HCT116 (cell line): Measurements from ENCODE around the gene ABCB6. TPM values are rescaled to one million over a fixed set of nuclear protein-coding genes. Genes with fewer than 3 reads are reported as not detected.

Experiments used
- ATAC-seq: fragments of 200-7000 bp; cut with Tn5 transposase; 2 replicates; pipeline ENCODE4 v1.9.1; 2020; ENCODE audit warnings: mild to moderate bottlenecking, moderate library complexity
- BruUV-seq: library from RNA; stranded (reverse); fragments of 400-500 nt; replicated peaks from 2 replicates; lab custom pipeline; 2021; lab: Mats Ljungman, UMichigan
- CTCF ChIA-PET: fragments of 300-600 bp; sonication (Branson Sonifier 250); formaldehyde crosslinking; loops from one replicate; lab custom pipeline; 2021; ENCODE audit warnings: antibody characterized with exemption; lab: Charles Lee
- POLR2A ChIA-PET: fragments of 300-600, 350-600 bp; sonication (Branson Sonifier 250); formaldehyde crosslinking; loops from one replicate; lab custom pipeline; 2021; ENCODE audit warnings: antibody characterized with exemption; lab: Charles Lee
- RAD21 ChIA-PET, 2 experiments: fragments of 300-600 bp; sonication (Branson Sonifier 250); formaldehyde crosslinking; loops; one replicate each; lab custom pipeline; 2023; ENCODE audit warnings: low total read pairs in 2 of 2; ENCODE audit not compliant: uncharacterized antibody in 2 of 2, unreplicated experiment in 2 of 2, low non-redundant PET in 1 of 2; lab: Charles Lee
- DNase-seq: peaks from one replicate; pipeline ENCODE4 v3.0.0-alpha.2; 2010; ENCODE audit warnings: low read depth, low spot score
- H2AFZ ChIP-seq: fragments of 200-600 bp; shearing (Covaris generic), sonication (generic); 2 replicates; pipeline ENCODE4 v1.6.1; 2017; ENCODE audit warnings: low read depth, mixed run types, mixed read lengths, antibody characterized with exemption, low read length; ENCODE audit not compliant: poor library complexity, severe bottlenecking
- H3K27ac ChIP-seq: 2 replicates; pipeline ENCODE4 v1.5.1; 2012; ENCODE audit warnings: low read depth, low read length
- H3K27me3 ChIP-seq: fragments of 200-600 bp; sonication (generic); 2 replicates; pipeline ENCODE4 v1.6.1; 2016; ENCODE audit warnings: mixed run types, low read length, mixed read lengths; ENCODE audit not compliant: insufficient read depth
- H3K36me3 ChIP-seq, 2 experiments: fragments of 200-500 bp in 1 of 2; fragments of 200-600 bp in 1 of 2; sonication (Bioruptor generic) in 1 of 2; sonication (generic) in 1 of 2; 2 replicates each; pipeline versions ENCODE4 v1.5.1 to v1.6.1; 2014 to 2016; ENCODE audit warnings: low read length in 2 of 2, inconsistent platforms in 1 of 2, mixed read lengths in 1 of 2, mixed run types in 1 of 2; ENCODE audit not compliant: insufficient read depth in 2 of 2, control insufficient read depth in 1 of 2
- H3K4me1 ChIP-seq, 2 experiments: fragments of 200-600 bp in 1 of 2; sonication (generic) in 1 of 2; 2 replicates each; pipeline versions ENCODE4 v1.5.1 to v1.6.1; 2012 to 2017; ENCODE audit warnings: low read length in 2 of 2, inconsistent platforms in 1 of 2, mild to moderate bottlenecking in 1 of 2, mixed read lengths in 1 of 2, mixed run types in 1 of 2, moderate library complexity in 1 of 2; ENCODE audit not compliant: insufficient read depth in 2 of 2, control insufficient read depth in 1 of 2
- H3K4me2 ChIP-seq: fragments of 200-600 bp; sonication (generic); 2 replicates; pipeline ENCODE4 v1.6.1; 2017; ENCODE audit warnings: mixed run types, low read length, mixed read lengths
- H3K4me3 ChIP-seq, 2 experiments: fragments of 200-600 bp in 1 of 2; sonication (generic) in 1 of 2; replicated peaks in 1 of 2; 2 replicates each; pipeline ENCODE4 v1.5.1; 2011 to 2016; ENCODE audit warnings: low read length in 2 of 2, control low read depth in 1 of 2, low read depth in 1 of 2, mild to moderate bottlenecking in 1 of 2, mixed read lengths in 1 of 2, mixed run types in 1 of 2
- H3K79me2 ChIP-seq: fragments of 200-600 bp; sonication (generic); 2 replicates; pipeline ENCODE4 v1.6.1; 2017; ENCODE audit warnings: mild to moderate bottlenecking, mixed run types, low read length, moderate library complexity, mixed read lengths; ENCODE audit not compliant: insufficient read depth
- H3K9ac ChIP-seq: fragments of 200-600 bp; sonication (generic); 2 replicates; pipeline ENCODE4 v1.6.1; 2016; ENCODE audit warnings: low read length, mixed read lengths
- H3K9me2 ChIP-seq: fragments of 200-600 bp; sonication (generic), shearing (Covaris generic); 2 replicates; pipeline ENCODE4 v1.6.1; 2017; ENCODE audit warnings: mixed run types, mild to moderate bottlenecking, moderate library complexity; ENCODE audit not compliant: insufficient read depth
- H3K9me3 ChIP-seq, 2 experiments: fragments of 200-500 bp in 1 of 2; fragments of 200-600 bp in 1 of 2; sonication (Bioruptor generic) in 1 of 2; sonication (generic) in 1 of 2; 2 replicates each; pipeline ENCODE4 v1.6.1; 2014 to 2017; ENCODE audit warnings: low read length in 2 of 2, mixed read lengths in 2 of 2, inconsistent platforms in 1 of 2, low read depth in 1 of 2, mild to moderate bottlenecking in 1 of 2, mixed run types in 1 of 2, moderate library complexity in 1 of 2; ENCODE audit not compliant: control insufficient read depth in 1 of 2, insufficient read depth in 1 of 2
- H4K20me1 ChIP-seq: fragments of 200-600 bp; sonication (generic), shearing (Covaris generic); 2 replicates; pipeline ENCODE4 v1.6.1; 2017; ENCODE audit warnings: mixed run types, mild to moderate bottlenecking, moderate library complexity; ENCODE audit not compliant: insufficient read depth
- CBX3 ChIP-seq: IDR thresholded peaks from 2 replicates; pipeline ENCODE4 v1.6.1; 2012; ENCODE audit warnings: low read depth
- ELF1 ChIP-seq: IDR thresholded peaks from 2 replicates; pipeline ENCODE4 v1.6.1; 2012; ENCODE audit warnings: low read depth, borderline replicate concordance
- SRF ChIP-seq: IDR thresholded peaks from 2 replicates; pipeline ENCODE4 v1.6.1; 2012; ENCODE audit warnings: low read depth
- TCF7L2 ChIP-seq: IDR thresholded peaks from 2 replicates; pipeline ENCODE4 v1.7.0; 2011; ENCODE audit warnings: borderline replicate concordance, inconsistent platforms; ENCODE audit not compliant: insufficient read depth, insufficient read length; ENCODE audit errors: extremely low read depth
- ZNF274 ChIP-seq: fragments of 200-500 bp; sonication (Bioruptor generic); IDR thresholded peaks from 2 replicates; pipeline ENCODE4 v1.6.1; 2014; ENCODE audit warnings: mild to moderate bottlenecking, low read depth, low read length, inconsistent platforms
- intact Hi-C: fragments of 100-400 bp; cut with micrococcal nuclease; formaldehyde crosslinking; loops from 2 replicates; pipeline ENCODE4 v1.10.0; 2022
- total RNA-seq: library from RNA; stranded (reverse); gene quantifications from one replicate; pipeline ENCODE4 v1.2.1, GENCODE V29; 2021; ENCODE audit not compliant: unreplicated experiment

ABCB6 gene
- total RNA-seq, 1 experiment from 2014 or later, result 24.5 TPM

DNA sequence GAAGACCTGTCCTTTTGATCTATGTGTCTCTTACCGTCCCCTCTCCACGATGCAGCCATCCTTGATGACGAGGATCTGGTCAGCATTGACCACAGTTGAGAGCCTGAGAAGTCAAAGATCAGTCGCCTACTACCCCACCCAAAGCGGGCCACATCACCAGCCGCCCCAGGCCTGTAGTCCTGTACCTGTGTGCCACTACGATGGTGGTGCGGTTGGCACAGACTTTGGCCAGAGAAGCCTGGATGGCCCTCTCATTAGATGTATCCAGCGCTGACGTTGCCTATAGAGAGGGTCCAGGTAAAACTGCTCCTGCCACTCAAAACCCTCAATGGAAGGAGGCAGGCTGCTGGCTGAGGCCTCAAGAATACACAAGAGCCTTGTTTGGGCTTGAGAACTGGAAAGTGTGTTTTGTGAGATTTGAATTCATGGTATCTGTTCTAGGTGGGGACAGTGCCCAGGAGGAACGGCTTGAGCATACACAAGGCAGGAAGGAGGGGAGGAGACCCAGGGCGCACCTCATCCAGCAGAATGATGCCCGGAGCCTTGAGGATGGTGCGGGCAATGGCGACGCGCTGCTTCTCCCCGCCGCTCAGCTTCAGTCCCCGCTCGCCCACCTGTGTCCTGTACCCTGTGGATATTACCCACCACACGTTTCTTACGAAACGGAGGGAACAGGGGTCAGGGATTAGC is 8.4 kb downstream of the ABCB6 start (continued):
- no peak for TF ChIP-seq TCF7L2
- no peak for TF ChIP-seq SRF
- TF ChIP-seq ELF1, result no peak

DNA sequence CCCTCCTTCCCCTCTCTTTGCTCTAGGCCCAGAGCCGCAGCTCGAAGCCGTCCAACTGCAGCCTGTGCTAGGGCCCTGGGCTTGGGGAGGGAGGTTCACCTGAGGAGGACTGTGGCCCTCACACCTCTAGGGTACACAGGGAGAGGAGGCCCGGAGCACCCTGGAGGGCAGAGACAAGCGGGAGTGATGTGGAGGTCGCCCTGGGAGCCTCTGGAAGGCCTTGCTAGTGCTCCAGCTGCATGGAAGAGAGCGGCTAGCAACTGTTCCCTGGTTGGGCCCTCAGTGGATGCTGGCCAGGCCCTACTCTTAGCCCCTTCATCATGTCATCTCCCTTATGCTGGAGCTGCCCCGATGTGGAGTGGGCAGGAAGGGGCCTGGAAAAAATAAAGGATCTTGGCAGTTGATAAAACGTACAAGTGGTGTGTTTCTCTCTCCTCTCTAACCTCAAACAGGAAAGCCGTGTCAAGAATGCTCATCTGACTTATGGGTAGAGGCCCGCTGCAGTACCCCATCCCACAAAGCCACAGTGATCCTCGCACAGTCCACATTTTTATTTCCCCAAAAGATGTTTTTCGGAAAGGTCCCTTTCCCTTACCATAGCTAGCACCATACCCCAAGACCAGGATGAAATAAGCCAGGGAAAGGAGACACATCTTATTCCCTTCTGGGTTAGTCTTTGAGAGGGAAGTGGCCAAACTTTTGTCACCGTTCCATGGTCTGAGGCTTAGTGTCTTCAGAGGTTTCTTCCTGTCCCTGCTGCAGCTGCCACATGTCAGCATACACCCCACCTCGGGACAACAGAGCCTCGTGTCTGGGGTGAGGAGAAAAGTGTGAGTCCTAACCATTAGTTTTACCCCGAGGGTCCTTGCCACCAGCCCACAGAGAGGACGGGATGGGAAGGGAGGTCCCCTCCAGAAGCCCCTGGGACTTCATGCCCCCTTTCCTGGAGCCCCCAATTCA is 9.2 kb downstream of the ABCB6 start:
- BruUV-seq, result no TSS peak
- Histone ChIP-seq H3K9me2 (no peaks in the 10 kb centered on the region), H3K9ac (no peak overlapping the region), H3K27ac (no peak overlapping the region), H3K4me3 (no peak overlapping the region), H3K36me3 (peaks cover 10 to 23% of the 10 kb centered on the region in 2 experiments; a peak in 3 of 4 replicates), H4K20me1 (no peaks in the 10 kb centered on the region), H3K4me2 (no peak overlapping the region), H2AFZ (no peak overlapping the region), H3K9me3 (peaks cover 0 to 7% of the 10 kb centered on the region in 2 experiments; a peak in 2 of 4 replicates)
- ATAC-seq (no peak), DNase-seq (no peak)
- ChIA-PET RAD21 (no interaction called here), POLR2A (no interaction called here), CTCF (no interaction called here)
- intact Hi-C loops, result loop anchor here (2.0 kb wide), 2 partner anchors 39 to 49 kb away; partner anchors contain the start of genes NHEJ1 and SLC23A3
- TF ChIP-seq ZNF274 (no peak), CBX3 (no peak)
- TF ChIP-seq, all 23 proteins: peak for 0
- peaks cover 11 to 17% of the 10 kb centered on the region in 2 experiments for H3K4me1 ChIP-seq
- H3K79me2 ChIP-seq, result no peaks in the 10 kb centered on the region
- no peaks in the 10 kb centered on the region for H3K27me3 ChIP-seq
